Measurements from ENCODE around the gene CCSER1.
"Not testable (repeated sequence)": the region's sequence is repeated elsewhere in the genome, so short reads cannot be mapped to it uniquely, and the experiment has no call there.

The CCSER1 gene

DNA sequence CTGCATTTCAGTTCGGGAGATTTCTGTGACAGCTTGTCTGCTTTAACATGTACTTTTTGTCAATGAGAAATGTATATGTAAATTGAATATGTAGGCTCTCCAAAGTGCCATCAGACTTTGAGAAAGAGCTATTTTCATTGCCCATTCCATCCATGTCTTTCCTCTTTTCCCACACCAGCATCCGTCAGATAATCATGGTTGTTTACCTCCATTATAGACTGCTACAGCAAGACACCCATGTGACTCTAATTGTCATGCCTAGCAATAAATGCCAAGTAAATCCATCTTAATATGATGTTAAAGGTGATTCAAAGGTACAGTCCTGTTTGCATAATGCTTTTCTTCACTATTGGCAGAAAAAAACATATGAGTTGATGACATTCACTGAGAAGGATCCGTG is 1157.3 kb downstream of the CCSER1 start:
- DNase-seq (ENCODE audit: low read depth): no peak

DNA sequence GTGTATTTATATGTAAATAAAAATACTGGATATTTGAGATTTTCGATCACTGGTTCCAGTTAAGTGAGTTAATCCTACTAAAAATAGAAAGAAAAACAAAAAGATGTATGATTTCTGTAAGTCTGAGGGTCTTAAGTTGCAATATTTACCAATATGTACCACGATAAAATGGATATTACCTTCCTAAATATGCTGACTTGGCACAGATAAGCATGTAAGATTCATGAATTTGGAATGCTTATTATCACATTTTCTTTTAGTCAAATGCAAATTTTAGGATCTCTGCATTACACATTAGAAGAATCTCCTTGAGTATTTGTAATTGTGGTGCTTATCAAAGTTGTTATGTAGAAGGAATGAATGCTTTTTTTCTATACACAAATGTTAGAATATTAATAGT is 1158.3 kb downstream of the CCSER1 start:
- no peak for DNase-seq (ENCODE audit: low read depth)

DNA sequence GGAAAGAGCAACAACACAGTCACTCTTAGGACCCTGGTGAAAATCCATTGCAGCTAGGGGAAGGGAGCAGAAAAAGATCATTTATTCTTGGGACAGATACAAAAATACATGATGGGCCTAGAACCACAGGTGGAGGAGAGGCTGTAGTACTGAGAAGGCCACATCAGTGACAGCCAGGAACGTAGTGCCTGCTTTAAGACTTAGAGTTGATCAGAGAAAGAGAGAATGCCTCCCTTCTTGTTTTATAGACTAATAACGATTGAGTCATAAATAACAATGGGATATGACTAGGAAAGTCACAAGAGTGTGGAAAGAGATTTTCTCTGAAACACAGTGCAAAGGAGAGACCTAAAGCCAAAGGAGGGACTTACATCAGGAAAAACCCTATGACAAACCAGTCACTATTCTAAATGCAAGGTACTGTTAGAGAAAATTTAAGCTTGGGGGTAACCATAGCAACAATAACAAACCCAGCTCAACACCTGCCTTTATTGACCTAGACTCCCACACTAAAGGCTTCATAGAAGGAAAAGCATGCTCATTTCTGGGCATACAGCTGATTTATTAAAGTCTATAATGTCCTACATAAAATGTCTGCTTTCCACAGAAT is 1161.6 kb downstream of the CCSER1 start:
- DNase-seq (ENCODE audit: low read depth): no peak

GRCh38 chr4:91298156-91298700 is 1171.0 kb downstream of the CCSER1 start:
- DNase-seq (ENCODE audit: low read depth): no peak

GRCh38 chr4:91298824-91299223 is 1171.6 kb downstream of the CCSER1 start:
- no peak for DNase-seq (ENCODE audit: low read depth)

- DNase-seq (ENCODE audit: low read depth): no peak
These were observed 1174.9 kb downstream of the CCSER1 start for GRCh38 chr4:91302120-91302519.

DNA sequence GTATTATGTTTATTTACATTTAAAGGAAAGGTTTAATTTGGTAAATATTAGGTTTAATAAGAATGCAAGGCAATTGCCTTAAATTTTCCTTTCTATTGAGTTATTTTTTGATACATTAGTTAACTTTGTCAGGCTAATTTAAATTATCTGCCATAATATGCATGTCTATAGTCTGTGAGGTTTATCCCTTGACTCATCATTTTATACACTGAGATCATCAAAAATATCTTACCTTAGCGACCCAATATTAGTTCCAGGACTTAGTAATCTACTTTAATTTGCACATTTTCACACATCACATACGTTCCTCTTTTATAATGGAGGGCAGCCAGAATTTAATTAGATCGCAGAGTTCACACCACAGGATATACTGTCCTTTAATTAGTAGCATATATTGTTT is 1177.1 kb downstream of the CCSER1 start:
- no peak for DNase-seq (ENCODE audit: low read depth)

DNA sequence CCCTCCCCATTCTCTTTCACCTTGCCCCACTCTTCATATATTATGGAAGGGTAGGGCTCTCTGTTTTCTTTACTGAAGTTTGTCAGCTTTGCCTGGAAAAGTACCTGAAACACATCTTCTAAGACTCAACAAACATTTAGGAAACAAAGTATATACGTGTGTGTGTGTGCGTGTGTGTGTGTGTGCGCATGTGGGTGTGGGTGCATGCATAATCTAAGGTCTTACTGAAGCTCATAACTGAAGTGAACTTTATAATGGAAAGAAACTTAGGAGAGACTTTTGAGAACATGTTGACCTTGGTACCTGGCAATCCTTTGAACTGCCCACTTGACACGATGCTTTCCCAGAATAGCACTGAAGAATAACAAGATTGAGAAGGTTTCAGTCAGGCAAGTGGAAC is 1190.2 kb downstream of the CCSER1 start:
- DNase-seq (ENCODE audit: low read depth): no peak

GRCh38 chr4:91319556-91320268 is 1192.5 kb downstream of the CCSER1 start:
- DNase-seq (ENCODE audit: low read depth): no peak

- DNase-seq (ENCODE audit: low read depth): no peak
These were observed 1195.8 kb downstream of the CCSER1 start for GRCh38 chr4:91322961-91323360.

DNA sequence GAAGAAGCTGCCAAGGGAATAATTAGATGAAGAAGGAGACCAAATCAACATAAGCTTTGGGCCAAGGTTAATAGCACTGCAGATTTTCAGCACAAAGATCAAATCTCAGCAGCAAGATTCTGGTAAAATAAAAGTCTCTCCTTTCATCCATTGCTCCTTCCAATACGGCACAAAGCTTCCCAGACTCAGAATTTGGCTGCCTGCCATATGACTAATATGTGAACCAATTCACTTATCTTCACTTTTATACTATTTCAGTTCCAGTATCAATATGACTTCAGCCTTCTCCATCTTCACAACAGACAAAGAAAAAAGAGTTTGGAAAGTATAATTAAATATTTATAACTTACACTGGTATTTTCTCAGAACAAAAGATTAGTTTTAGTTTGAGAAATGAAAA is 1198.3 kb downstream of the CCSER1 start:
- no peak for DNase-seq (ENCODE audit: low read depth)

DNA sequence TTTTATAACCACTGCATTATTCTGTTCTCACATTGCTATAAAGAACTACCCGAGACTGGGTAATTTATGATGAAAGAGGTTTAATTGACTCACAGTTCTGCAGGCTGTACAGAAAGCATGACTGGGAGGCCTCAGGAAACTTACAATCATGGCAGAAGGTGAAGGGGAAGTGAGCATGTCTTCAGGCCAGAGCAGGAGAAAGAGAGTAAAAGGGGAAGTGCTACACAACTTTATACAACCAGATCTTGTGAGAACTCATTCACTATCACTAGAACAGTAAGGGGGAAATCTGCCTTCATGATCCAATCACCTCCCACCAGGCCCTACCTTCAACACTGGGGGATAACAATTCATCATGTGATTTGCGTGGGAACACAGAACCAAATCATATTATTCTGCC is 1199.0 kb downstream of the CCSER1 start:
- not testable (repeated sequence) for DNase-seq (ENCODE audit: low read depth)

DNA sequence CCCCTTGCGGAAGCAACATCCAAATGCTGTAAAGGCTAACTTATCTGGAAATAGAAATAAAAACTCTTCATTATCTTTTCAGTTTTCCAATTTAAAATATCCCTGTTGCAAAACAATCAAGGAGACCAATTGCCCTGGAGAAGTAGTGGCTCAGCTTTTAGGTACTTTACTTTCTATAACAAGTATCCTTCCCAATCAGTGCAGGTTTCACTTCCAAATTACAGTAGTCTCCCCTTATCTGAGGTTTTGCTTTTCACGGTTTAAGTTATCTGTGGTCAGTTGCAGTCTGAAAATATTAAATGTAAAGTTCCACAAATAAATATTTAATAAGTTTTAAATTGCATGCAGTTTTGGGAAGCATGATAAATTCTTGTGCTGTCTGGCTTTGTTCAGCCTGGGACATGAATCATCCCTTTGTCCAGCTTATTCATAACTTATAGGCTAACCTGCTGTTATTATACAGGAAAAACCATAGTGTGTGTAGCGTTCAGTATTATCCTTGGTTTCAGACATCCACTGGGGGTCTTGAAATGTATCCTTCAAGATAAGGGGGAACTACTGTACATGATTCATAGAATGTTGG is 1203.5 kb downstream of the CCSER1 start:
- DNase-seq (ENCODE audit: low read depth): no peak

- DNase-seq (ENCODE audit: low read depth): no peak
These were observed 1213.6 kb downstream of the CCSER1 start for GRCh38 chr4:91340822-91341221.

DNA sequence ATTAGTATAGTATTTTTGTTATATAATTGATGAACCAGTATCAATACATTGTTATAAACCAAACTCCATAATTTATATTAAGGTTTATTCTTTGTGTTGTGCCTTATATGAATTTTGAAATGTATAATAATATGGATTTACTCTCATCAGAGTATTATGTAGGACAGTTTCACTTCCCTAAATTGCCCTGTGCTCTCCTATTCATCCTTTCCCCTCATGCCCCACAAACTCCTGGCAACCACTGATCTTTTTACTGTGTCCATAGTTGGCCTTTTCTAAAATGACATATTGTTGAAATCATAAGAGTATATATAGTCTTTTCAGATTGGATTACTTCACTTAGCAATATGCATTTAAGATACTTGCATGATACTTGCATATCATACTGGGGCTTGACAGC is 1218.4 kb downstream of the CCSER1 start:
- no peak for DNase-seq (ENCODE audit: low read depth)

DNA sequence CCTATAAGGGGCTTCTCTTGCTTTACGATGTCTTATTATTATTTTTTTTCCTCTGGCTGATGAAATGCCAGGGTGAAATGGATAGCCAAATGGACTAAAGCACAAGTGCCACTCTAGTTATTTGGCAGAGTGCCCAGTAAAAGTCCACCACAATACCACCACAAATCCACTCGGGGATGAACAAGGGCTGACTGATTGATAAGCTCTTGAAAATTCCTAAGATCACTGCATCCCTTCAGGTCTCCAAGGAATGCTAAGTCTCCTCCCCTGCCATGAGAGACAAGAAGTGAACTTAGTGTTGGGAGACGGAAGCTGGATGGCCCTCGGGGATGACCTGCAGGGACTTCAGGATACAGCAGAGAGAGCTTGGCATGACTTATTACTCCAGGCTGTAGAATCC is 1229.3 kb downstream of the CCSER1 start:
- not testable (repeated sequence) for DNase-seq (ENCODE audit: low read depth)

- not testable (repeated sequence) for DNase-seq (ENCODE audit: low read depth)
These were observed 1230.8 kb downstream of the CCSER1 start for GRCh38 chr4:91358016-91358415.

DNA sequence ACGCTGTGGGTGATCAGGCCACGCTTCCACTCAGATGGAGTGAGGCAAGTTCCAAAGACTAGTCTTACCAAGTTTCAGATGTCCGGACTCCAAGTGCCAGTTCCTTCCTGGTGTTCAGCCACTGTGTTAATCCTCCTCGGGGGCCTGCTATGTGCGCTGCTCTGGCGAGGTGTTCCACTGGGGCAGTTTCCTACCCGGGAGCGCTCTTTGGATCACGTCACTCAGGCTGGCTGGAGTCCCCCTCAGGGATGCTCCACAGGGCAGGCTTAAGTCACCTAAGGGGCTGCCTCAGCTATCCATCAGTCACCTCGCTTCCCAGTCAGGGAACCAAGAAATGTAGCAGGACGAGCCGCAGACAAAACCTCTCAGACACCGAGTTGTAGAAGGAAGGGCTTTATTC is 1231.4 kb downstream of the CCSER1 start:
- not testable (repeated sequence) for DNase-seq (ENCODE audit: low read depth)

- DNase-seq (ENCODE audit: low read depth): no peak
These were observed 1232.1 kb downstream of the CCSER1 start for GRCh38 chr4:91359041-91360031.

DNA sequence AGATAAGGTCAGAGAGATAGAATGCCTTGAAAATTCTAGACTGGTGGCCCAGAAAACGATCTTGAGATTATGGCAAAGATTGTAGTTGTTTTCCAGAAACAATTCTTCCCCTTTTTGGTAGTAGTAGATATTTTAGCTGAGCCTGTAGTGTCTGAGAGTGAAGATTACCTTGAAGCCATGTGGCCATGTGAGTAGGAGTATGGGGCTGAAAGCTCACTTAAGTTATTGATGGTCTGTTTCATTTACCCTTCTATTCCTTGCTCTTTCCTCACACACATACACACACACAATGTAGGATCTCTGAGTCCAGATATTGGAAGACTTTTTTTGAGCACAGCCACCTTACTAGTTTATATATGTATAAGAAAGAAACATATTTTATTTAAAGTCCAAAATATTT is 1234.9 kb downstream of the CCSER1 start:
- no peak for DNase-seq (ENCODE audit: low read depth)

- no peak for DNase-seq (ENCODE audit: low read depth)
These were observed 1239.4 kb downstream of the CCSER1 start for GRCh38 chr4:91366554-91366953.

- no peak for DNase-seq (ENCODE audit: low read depth)
These were observed 1241.9 kb downstream of the CCSER1 start for GRCh38 chr4:91369116-91369515.

Data from activated T-cell treated with anti-CD3 and anti-CD28 coated beads for 24 hours (primary cell).